CD14-positive monocyte (primary cell): Measurements from ENCODE around the gene POGLUT2. TPM values are rescaled to one million over a fixed set of nuclear protein-coding genes. Genes with fewer than 3 reads are reported as not detected.

ENCODE experiments used
- DNase-seq, 3 donors: peaks; one replicate each; pipeline ENCODE4 v3.0.0-alpha.2; 2011 to 2022
- H2AFZ ChIP-seq: 2 replicates; pipeline ENCODE4 v1.6.0; 2012; ENCODE audit warnings: mild to moderate bottlenecking, low read depth, low read length, inconsistent platforms; ENCODE audit not compliant: insufficient read depth, poor library complexity, severe bottlenecking
- H3K27ac ChIP-seq, 2 donors: 1 replicate in 1 of 2; 2 replicates in 1 of 2; pipeline ENCODE4 v1.5.1; 2012 to 2013; ENCODE audit warnings: low read length in 2 of 2, control low read depth in 1 of 2, inconsistent platforms in 1 of 2, low read depth in 1 of 2, mild to moderate bottlenecking in 1 of 2
- H3K27me3 ChIP-seq, 2 donors: one replicate each; pipeline versions ENCODE4 v1.6.0 to v1.6.1; 2011 to 2013; ENCODE audit warnings: low read length in 2 of 2; ENCODE audit not compliant: control insufficient read depth in 2 of 2, insufficient read depth in 2 of 2
- H3K36me3 ChIP-seq, 2 donors: replicated peaks in 1 of 2; 1 replicate in 1 of 2; 2 replicates in 1 of 2; pipeline versions ENCODE4 v1.5.1 to v1.6.1; 2012 to 2013; ENCODE audit warnings: low read length in 2 of 2, control low read depth in 1 of 2, inconsistent platforms in 1 of 2, mild to moderate bottlenecking in 1 of 2; ENCODE audit not compliant: insufficient read depth in 2 of 2, control insufficient read depth in 1 of 2
- H3K4me1 ChIP-seq, 2 donors: 1 replicate in 1 of 2; 2 replicates in 1 of 2; pipeline versions ENCODE4 v1.5.1 to v1.6.1; 2012 to 2013; ENCODE audit warnings: low read length in 2 of 2, control low read depth in 1 of 2, inconsistent platforms in 1 of 2, mild to moderate bottlenecking in 1 of 2, moderate library complexity in 1 of 2; ENCODE audit not compliant: insufficient read depth in 2 of 2, control insufficient read depth in 1 of 2
- H3K4me2 ChIP-seq: replicated peaks from 2 replicates; pipeline ENCODE3; 2012; ENCODE audit warnings: low read length, moderate library complexity, mild to moderate bottlenecking; ENCODE audit not compliant: poor library complexity, severe bottlenecking; ENCODE audit errors: extremely low read depth
- H3K4me3 ChIP-seq, 3 experiments: fragments of 200-600 bp in 1 of 3; sonication (generic) in 1 of 3; replicated peaks in 1 of 3; 1 replicate in 2 of 3; 2 replicates in 1 of 3; pipeline ENCODE4 v1.5.1; 2011 to 2013; ENCODE audit warnings: low read length in 3 of 3, mild to moderate bottlenecking in 3 of 3, control low read depth in 2 of 3, low read depth in 2 of 3, inconsistent platforms in 1 of 3, moderate library complexity in 1 of 3
- H3K79me2 ChIP-seq: 2 replicates; pipeline ENCODE4 v1.6.0; 2012; ENCODE audit warnings: mild to moderate bottlenecking, control low read depth, inconsistent platforms, low read length, moderate library complexity; ENCODE audit not compliant: insufficient read depth
- H3K9ac ChIP-seq: 2 replicates; pipeline ENCODE4 v1.6.0; 2017; ENCODE audit warnings: low read length, mild to moderate bottlenecking; ENCODE audit not compliant: insufficient read depth, poor library complexity, severe bottlenecking
- H3K9me3 ChIP-seq, 2 donors: replicated peaks in 1 of 2; 1 replicate in 1 of 2; 2 replicates in 1 of 2; pipeline versions ENCODE4 v1.5.1 to v1.6.1; 2012 to 2013; ENCODE audit warnings: low read length in 2 of 2, control low read depth in 1 of 2; ENCODE audit not compliant: control insufficient read depth in 1 of 2, insufficient read depth in 1 of 2
- H4K20me1 ChIP-seq: 2 replicates; pipeline ENCODE4 v1.6.0; 2012; ENCODE audit warnings: mild to moderate bottlenecking, low read length, control low read depth, moderate library complexity; ENCODE audit not compliant: insufficient read depth
- H3K27ac Mint-ChIP-seq, 7 donors: one replicate each; pipeline ENCODE4 v1.8.0; 2020; ENCODE audit warnings: mild to moderate bottlenecking in 7 of 7, mixed read lengths in 7 of 7, moderate library complexity in 6 of 7, inconsistent platforms in 2 of 7
- H3K27me3 Mint-ChIP-seq, 3 donors: one replicate each; pipeline ENCODE4 v1.8.0; 2021 to 2022; ENCODE audit warnings: low read depth in 3 of 3, mild to moderate bottlenecking in 3 of 3, mixed read lengths in 3 of 3, moderate library complexity in 3 of 3, inconsistent platforms in 1 of 3
- H3K36me3 Mint-ChIP-seq, 2 donors: one replicate each; pipeline ENCODE4 v1.8.0; 2020; ENCODE audit warnings: mixed read lengths in 2 of 2, inconsistent platforms in 1 of 2, mild to moderate bottlenecking in 1 of 2
- H3K4me1 Mint-ChIP-seq: one replicate; pipeline ENCODE4 v1.8.0; 2020; ENCODE audit warnings: mild to moderate bottlenecking, mixed read lengths
- H3K4me3 Mint-ChIP-seq, 2 donors: one replicate each; pipeline ENCODE4 v1.8.0; 2020; ENCODE audit warnings: mild to moderate bottlenecking in 2 of 2, mixed read lengths in 2 of 2, moderate library complexity in 1 of 2
- H3K9me3 Mint-ChIP-seq, 7 donors: one replicate each; pipeline ENCODE4 v1.8.0; 2020 to 2022; ENCODE audit warnings: mixed read lengths in 7 of 7, mild to moderate bottlenecking in 6 of 7, moderate library complexity in 6 of 7, inconsistent platforms in 2 of 7
- WGBS: methylation state at CpG from one replicate; pipeline ENCODE4 v1.1.5; 2013; ENCODE audit warnings: missing lambda C conversion rate; ENCODE audit not compliant: insufficient coverage; 5-methylcytosine and 5-hydroxymethylcytosine counted together
- intact Hi-C, 2 donors: fragments of 100-400 bp; cut with micrococcal nuclease; formaldehyde crosslinking; loops; one replicate each; pipeline versions ENCODE4 v1.15.0 to v1.15.1; 2023
- polyA plus RNA-seq, 3 donors: library from polyadenylated mRNA; depleted of rRNA in 1 of 3; unstranded in 2 of 3; stranded (reverse) in 1 of 3; fragments of 300-500 nt in 2 of 3; fragments of >200 nt in 1 of 3; fragmentation: Illumina TruSeq in 2 of 3; gene quantifications; 1 replicate in 2 of 3; 2 replicates in 1 of 3; pipeline ENCODE4 v1.2.3, GENCODE V29; 2012 to 2021
- TF ChIP-seq, protein P1 (sequence below): fragments of 200-600 bp; IDR thresholded peaks from one replicate; pipeline ENCODE4 v1.8.0; 2022; ENCODE audit warnings: antibody characterized with exemption, mild to moderate bottlenecking

The POGLUT2 gene
- polyA plus RNA-seq, 3 donors = 0.22 TPM; not detected in 2

DNA sequence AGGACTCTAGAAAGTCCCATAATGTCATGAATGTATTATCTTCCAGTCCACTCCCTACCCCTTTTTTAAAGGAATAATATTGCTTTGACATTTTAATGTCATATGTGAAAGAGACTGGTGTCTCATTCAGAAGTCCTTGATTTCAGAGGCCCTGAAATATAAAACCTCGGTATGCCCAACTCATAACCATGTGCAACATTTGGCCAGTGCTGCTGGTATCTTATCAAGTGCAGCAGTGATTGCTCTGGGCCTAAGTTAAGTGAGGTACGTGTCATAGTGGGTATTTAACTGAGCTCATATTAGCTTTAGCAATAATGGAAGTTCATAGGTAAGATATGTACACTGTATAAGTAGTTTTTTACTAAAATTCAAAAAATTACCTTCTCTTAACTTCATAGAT is 39.9 kb downstream of the POGLUT2 start:
- Histone ChIP-seq H3K9ac (no peak overlapping the region), H3K4me2 (no peak overlapping the region), H2AFZ (no peak overlapping the region), H4K20me1 (no peaks in the 10 kb centered on the region), H3K27ac (no peak overlapping the region), H3K9me3 (no peaks in the 10 kb centered on the region), H3K4me3 (no peak overlapping the region), H3K27me3 (no peaks in the 10 kb centered on the region), H3K79me2 (no peaks in the 10 kb centered on the region), H3K4me1 (no peaks in the 10 kb centered on the region), H3K36me3 (no peaks in the 10 kb centered on the region)
- TF ChIP-seq, protein P1, sequence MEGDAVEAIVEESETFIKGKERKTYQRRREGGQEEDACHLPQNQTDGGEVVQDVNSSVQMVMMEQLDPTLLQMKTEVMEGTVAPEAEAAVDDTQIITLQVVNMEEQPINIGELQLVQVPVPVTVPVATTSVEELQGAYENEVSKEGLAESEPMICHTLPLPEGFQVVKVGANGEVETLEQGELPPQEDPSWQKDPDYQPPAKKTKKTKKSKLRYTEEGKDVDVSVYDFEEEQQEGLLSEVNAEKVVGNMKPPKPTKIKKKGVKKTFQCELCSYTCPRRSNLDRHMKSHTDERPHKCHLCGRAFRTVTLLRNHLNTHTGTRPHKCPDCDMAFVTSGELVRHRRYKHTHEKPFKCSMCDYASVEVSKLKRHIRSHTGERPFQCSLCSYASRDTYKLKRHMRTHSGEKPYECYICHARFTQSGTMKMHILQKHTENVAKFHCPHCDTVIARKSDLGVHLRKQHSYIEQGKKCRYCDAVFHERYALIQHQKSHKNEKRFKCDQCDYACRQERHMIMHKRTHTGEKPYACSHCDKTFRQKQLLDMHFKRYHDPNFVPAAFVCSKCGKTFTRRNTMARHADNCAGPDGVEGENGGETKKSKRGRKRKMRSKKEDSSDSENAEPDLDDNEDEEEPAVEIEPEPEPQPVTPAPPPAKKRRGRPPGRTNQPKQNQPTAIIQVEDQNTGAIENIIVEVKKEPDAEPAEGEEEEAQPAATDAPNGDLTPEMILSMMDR = no peak
- H3K27me3 Mint-ChIP-seq = peaks cover 0 to 1% (median 0%) of the 10 kb centered on the region in 3 donors
- no peaks in the 10 kb centered on the region for H3K4me1 Mint-ChIP-seq
- intact Hi-C loops = no loop called here
- H3K4me3 Mint-ChIP-seq = no peak overlapping the region
- no peaks in the 10 kb centered on the region for H3K36me3 Mint-ChIP-seq
- H3K9me3 Mint-ChIP-seq = no peaks in the 10 kb centered on the region
- H3K27ac Mint-ChIP-seq = no peak overlapping the region
- no peak for DNase-seq
- WGBS = no CpG with 5 or more reads among the region's 2 CpGs

DNA sequence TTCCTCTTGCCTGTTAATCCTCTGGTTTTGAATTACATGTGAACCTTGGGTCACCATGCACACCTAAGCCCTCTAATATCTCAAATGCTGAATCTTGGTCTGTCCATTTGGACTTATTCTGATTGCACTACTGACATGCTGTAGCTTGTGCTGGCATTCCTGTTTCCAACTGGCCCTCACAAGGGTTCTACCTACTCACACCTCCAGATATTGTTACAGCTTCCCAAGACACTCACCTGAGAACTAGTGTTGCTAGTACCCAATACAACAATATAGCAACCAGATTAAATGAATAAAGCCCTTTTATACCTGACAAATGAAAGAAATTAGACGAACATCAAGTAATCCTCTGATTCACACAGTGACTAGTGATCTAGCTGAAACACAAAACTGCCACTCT is 41.8 kb downstream of the POGLUT2 start:
- Histone ChIP-seq H3K79me2 (no peaks in the 10 kb centered on the region), H3K27ac (no peak overlapping the region), H3K9me3 (no peaks in the 10 kb centered on the region), H3K4me2 (no peak overlapping the region), H3K36me3 (no peaks in the 10 kb centered on the region), H3K27me3 (no peaks in the 10 kb centered on the region), H3K4me3 (no peak overlapping the region), H4K20me1 (no peaks in the 10 kb centered on the region), H2AFZ (no peak overlapping the region), H3K4me1 (no peaks in the 10 kb centered on the region), H3K9ac (no peak overlapping the region)
- intact Hi-C loops = no loop called here
- Mint-ChIP-seq H3K4me1 (no peaks in the 10 kb centered on the region), H3K4me3 (no peak overlapping the region), H3K36me3 (no peaks in the 10 kb centered on the region), H3K27ac (no peak overlapping the region), H3K9me3 (peaks cover 0 to 3% (median 2%) of the 10 kb centered on the region in 7 donors), H3K27me3 (peaks cover 0 to 3% (median 0%) of the 10 kb centered on the region in 3 donors)
- DNase-seq = no peak
- TF ChIP-seq, protein P1 = no peak
- WGBS = no CpG with 5 or more reads among the region's 1 CpG
